Mesenchymal stem cell (in vitro differentiated cells and primary cell): ENCODE results near the gene PRPS2.

ENCODE experiments used
- DNase-seq: peaks from one replicate; pipeline ENCODE4 v3.0.0-alpha.2; 2013
- H2AFZ ChIP-seq: one replicate; pipeline ENCODE4 v1.6.1; 2013; ENCODE audit warnings: low read depth, mild to moderate bottlenecking, control low read depth, inconsistent platforms, low read length, moderate library complexity
- H2AK5ac ChIP-seq: 2 replicates; pipeline ENCODE4 v1.6.1; 2013; ENCODE audit warnings: low read length, moderate library complexity, mild to moderate bottlenecking, inconsistent platforms; ENCODE audit not compliant: severe bottlenecking
- H2BK120ac ChIP-seq: one replicate; pipeline ENCODE4 v1.6.1; 2013; ENCODE audit warnings: low read depth, mild to moderate bottlenecking, inconsistent platforms, low read length, moderate library complexity
- H2BK12ac ChIP-seq, 2 experiments: one replicate each; pipeline ENCODE4 v1.6.1; 2013; ENCODE audit warnings: inconsistent platforms in 2 of 2, low read length in 2 of 2, mild to moderate bottlenecking in 2 of 2, moderate library complexity in 2 of 2, control low read depth in 1 of 2
- H2BK15ac ChIP-seq: one replicate; pipeline ENCODE4 v1.6.1; 2013; ENCODE audit warnings: mild to moderate bottlenecking, low read depth, inconsistent platforms; ENCODE audit not compliant: poor library complexity, severe bottlenecking
- H2BK5ac ChIP-seq: 2 replicates; pipeline ENCODE4 v1.6.1; 2013; ENCODE audit warnings: low read depth, mild to moderate bottlenecking, low read length, control low read depth, inconsistent platforms; ENCODE audit not compliant: poor library complexity, severe bottlenecking
- H3K14ac ChIP-seq, 2 experiments: one replicate each; pipeline ENCODE4 v1.6.1; 2013; ENCODE audit warnings: inconsistent platforms in 2 of 2, low read length in 2 of 2, control low read depth in 1 of 2, mild to moderate bottlenecking in 1 of 2, moderate library complexity in 1 of 2
- H3K18ac ChIP-seq, 2 experiments: one replicate each; pipeline ENCODE4 v1.6.1; 2013; ENCODE audit warnings: inconsistent platforms in 2 of 2, low read length in 2 of 2, control low read depth in 1 of 2, low read depth in 1 of 2, mild to moderate bottlenecking in 1 of 2
- H3K23ac ChIP-seq, 2 experiments: one replicate each; pipeline ENCODE4 v1.6.1; 2013; ENCODE audit warnings: inconsistent platforms in 2 of 2, low read length in 2 of 2, mild to moderate bottlenecking in 2 of 2, moderate library complexity in 2 of 2, control low read depth in 1 of 2
- H3K27ac ChIP-seq: 2 replicates; pipeline ENCODE4 v1.5.1; 2013; ENCODE audit warnings: mild to moderate bottlenecking, moderate library complexity, low read length, control low read depth, inconsistent platforms; ENCODE audit not compliant: poor library complexity, severe bottlenecking
- H3K27me3 ChIP-seq, 2 experiments: 2 replicates each; pipeline versions ENCODE4 v1.6.1 to v1.7.0; 2013; ENCODE audit warnings: low read length in 2 of 2, mild to moderate bottlenecking in 2 of 2, moderate library complexity in 2 of 2, control low read depth in 1 of 2, inconsistent platforms in 1 of 2; ENCODE audit not compliant: control insufficient read depth in 1 of 2, insufficient read depth in 1 of 2
- H3K36me3 ChIP-seq, 2 experiments: 2 replicates each; pipeline versions ENCODE4 v1.6.1 to v1.7.0; 2013; ENCODE audit warnings: low read length in 2 of 2, control low read depth in 1 of 2, inconsistent platforms in 1 of 2, low read depth in 1 of 2, mild to moderate bottlenecking in 1 of 2; ENCODE audit not compliant: insufficient read depth in 2 of 2, control insufficient read depth in 1 of 2
- H3K4ac ChIP-seq, 2 experiments: one replicate each; pipeline ENCODE4 v1.6.1; 2013; ENCODE audit warnings: inconsistent platforms in 2 of 2, low read length in 2 of 2, mild to moderate bottlenecking in 2 of 2, moderate library complexity in 2 of 2, control low read depth in 1 of 2, low read depth in 1 of 2
- H3K4me1 ChIP-seq: 2 replicates; pipeline ENCODE4 v1.6.1; 2013; ENCODE audit warnings: low read depth, low read length, control low read depth; ENCODE audit not compliant: control insufficient read depth, insufficient read depth
- H3K4me2 ChIP-seq: 2 replicates; pipeline ENCODE4 v1.6.1; 2013; ENCODE audit warnings: low read length, mild to moderate bottlenecking, inconsistent platforms; ENCODE audit not compliant: poor library complexity, severe bottlenecking
- H3K4me3 ChIP-seq, 2 experiments: 2 replicates each; pipeline versions ENCODE4 v1.5.1 to v1.7.0; 2013; ENCODE audit warnings: low read length in 2 of 2, mild to moderate bottlenecking in 2 of 2, control low read depth in 1 of 2, low read depth in 1 of 2; ENCODE audit not compliant: insufficient read depth in 1 of 2
- H3K79me1 ChIP-seq: replicated peaks from 2 replicates; pipeline ENCODE4 v1.6.1; 2013; ENCODE audit warnings: mild to moderate bottlenecking, control low read depth, low read length, inconsistent platforms; ENCODE audit not compliant: poor library complexity, severe bottlenecking
- H3K9ac ChIP-seq: 2 replicates; pipeline ENCODE4 v1.7.0; 2013; ENCODE audit warnings: mild to moderate bottlenecking, low read length, moderate library complexity
- H3K9me3 ChIP-seq: 2 replicates; pipeline ENCODE4 v1.7.0; 2013; ENCODE audit warnings: mild to moderate bottlenecking, low read length; ENCODE audit not compliant: control insufficient read depth
- H4K8ac ChIP-seq: one replicate; pipeline ENCODE4 v1.6.1; 2013; ENCODE audit warnings: inconsistent platforms, mild to moderate bottlenecking, low read length, moderate library complexity
- H4K91ac ChIP-seq: one replicate; pipeline ENCODE4 v1.6.1; 2013; ENCODE audit warnings: mild to moderate bottlenecking, low read length, inconsistent platforms
- WGBS: methylation state at CpG from one replicate; pipeline ENCODE4 v1.1.7; 2013; ENCODE audit warnings: mixed read lengths; 5-methylcytosine and 5-hydroxymethylcytosine counted together

The PRPS2 gene

GRCh38 chrX:12865359-12865758 lies 74.1 kb downstream of the PRPS2 start:
- Histone ChIP-seq H2BK15ac (no peak overlapping the region), H3K4me1 (no peaks in the 10 kb centered on the region), H3K4me3 (no peak overlapping the region), H2BK5ac (no peak overlapping the region), H3K27ac (no peak overlapping the region), H2BK120ac (no peak overlapping the region), H4K91ac (no peak overlapping the region), H3K9me3 (peaks cover 4% of the 10 kb centered on the region), H3K4me2 (no peak overlapping the region), H3K9ac (no peak overlapping the region), H3K23ac (no peak overlapping the region), H3K27me3 (no peaks in the 10 kb centered on the region), H2AFZ (no peak overlapping the region), H4K8ac (no peak overlapping the region), H2AK5ac (no peak overlapping the region), H3K14ac (no peak overlapping the region), H2BK12ac (no peak overlapping the region), H3K79me1 (no peaks in the 10 kb centered on the region), H3K4ac (no peak overlapping the region), H3K36me3 (no peaks in the 10 kb centered on the region), H3K18ac (no peak overlapping the region)
- no peak for DNase-seq
- WGBS, result 70% methylated on average over 3 of the region's 7 CpGs

GRCh38 chrX:12866451-12867377 lies 75.5 kb downstream of the PRPS2 start, which contains the start of gene TLR7:
Gene TLR7 (plus strand): TSS chrX:12867072. CDS start chrX:12867579, 507 bp downstream.
- H3K18ac ChIP-seq, result no peak within 1 kb of the TSS
- H3K4me1 ChIP-seq, result no peaks in the 10 kb centered on the region
- no peak within 1 kb of the TSS for H3K23ac ChIP-seq
- H3K27me3 ChIP-seq, result no peaks in the 10 kb centered on the region
- no peak within 1 kb of the TSS for H2AK5ac ChIP-seq
- no peak within 1 kb of the TSS for H2BK15ac ChIP-seq
- H2BK12ac ChIP-seq, result no peak within 1 kb of the TSS
- H4K8ac ChIP-seq, result no peak within 1 kb of the TSS
- H2BK5ac ChIP-seq, result no peak within 1 kb of the TSS
- 67% methylated on average over 4 of the region's 7 CpGs for WGBS
- H3K9ac ChIP-seq, result no peak within 1 kb of the TSS
- no peak within 1 kb of the TSS for H3K4ac ChIP-seq
- H3K36me3 ChIP-seq, result no peaks in the 10 kb centered on the region
- H3K79me1 ChIP-seq, result no peaks in the 10 kb centered on the region
- H3K4me2 ChIP-seq, result no peak within 1 kb of the TSS
- H3K27ac ChIP-seq, result no peak within 1 kb of the TSS
- no peak within 1 kb of the TSS for H4K91ac ChIP-seq
- no peak within 1 kb of the TSS for H2BK120ac ChIP-seq
- peaks cover 4% of the 10 kb centered on the region for H3K9me3 ChIP-seq
- H3K14ac ChIP-seq, result no peak within 1 kb of the TSS
- H3K4me3 ChIP-seq, result no peak within 1 kb of the TSS
- DNase-seq, result no peak
- H2AFZ ChIP-seq, result no peak within 1 kb of the TSS

GRCh38 chrX:12867685-12868084 lies 76.5 kb downstream of the PRPS2 start:
- peaks cover 4% of the 10 kb centered on the region for H3K9me3 ChIP-seq
- no peak overlapping the region for H3K18ac ChIP-seq
- no peak overlapping the region for H2BK12ac ChIP-seq
- WGBS, result 90% methylated on average over 3 of the region's 4 CpGs
- DNase-seq, result no peak
- H3K4me2 ChIP-seq, result no peak overlapping the region
- no peak overlapping the region for H3K14ac ChIP-seq
- no peak overlapping the region for H3K27ac ChIP-seq
- H2AK5ac ChIP-seq, result no peak overlapping the region
- H3K23ac ChIP-seq, result no peak overlapping the region
- no peak overlapping the region for H3K4ac ChIP-seq
- no peak overlapping the region for H4K8ac ChIP-seq
- H2BK120ac ChIP-seq, result no peak overlapping the region
- no peak overlapping the region for H4K91ac ChIP-seq
- no peak overlapping the region for H3K4me3 ChIP-seq
- H2AFZ ChIP-seq, result no peak overlapping the region
- H3K4me1 ChIP-seq, result no peaks in the 10 kb centered on the region
- no peaks in the 10 kb centered on the region for H3K36me3 ChIP-seq
- H3K27me3 ChIP-seq, result peaks cover 0 to 4% of the 10 kb centered on the region in 2 experiments
- H3K79me1 ChIP-seq, result no peaks in the 10 kb centered on the region
- H3K9ac ChIP-seq, result no peak overlapping the region
- H2BK5ac ChIP-seq, result no peak overlapping the region
- no peak overlapping the region for H2BK15ac ChIP-seq

GRCh38 chrX:12868747-12869146 lies 77.5 kb downstream of the PRPS2 start:
- H2BK12ac ChIP-seq, result no peak overlapping the region
- H3K36me3 ChIP-seq, result no peaks in the 10 kb centered on the region
- no peak overlapping the region for H3K18ac ChIP-seq
- no peak overlapping the region for H2BK5ac ChIP-seq
- WGBS, result no CpG with 5 or more reads among the region's 4 CpGs
- H3K23ac ChIP-seq, result no peak overlapping the region
- no peak overlapping the region for H2AK5ac ChIP-seq
- no peaks in the 10 kb centered on the region for H3K79me1 ChIP-seq
- no peak overlapping the region for H3K9ac ChIP-seq
- no peak overlapping the region for H2AFZ ChIP-seq
- H3K9me3 ChIP-seq, result peaks cover 4% of the 10 kb centered on the region
- peaks cover 0 to 7% of the 10 kb centered on the region in 2 experiments for H3K27me3 ChIP-seq
- no peak for DNase-seq
- no peak overlapping the region for H2BK15ac ChIP-seq
- no peak overlapping the region for H3K4me3 ChIP-seq
- no peak overlapping the region for H2BK120ac ChIP-seq
- no peak overlapping the region for H3K4me2 ChIP-seq
- H4K8ac ChIP-seq, result no peak overlapping the region
- no peak overlapping the region for H3K4ac ChIP-seq
- H3K27ac ChIP-seq, result no peak overlapping the region
- no peaks in the 10 kb centered on the region for H3K4me1 ChIP-seq
- H3K14ac ChIP-seq, result no peak overlapping the region
- H4K91ac ChIP-seq, result no peak overlapping the region
